ENCODE results near the gene NDUFB7.
"Not testable (repeated sequence)": the region's sequence is repeated elsewhere in the genome, so short reads cannot be mapped to it uniquely, and the experiment has no call there.

NDUFB7 gene

GRCh38 chr19:14553042-14553938, 18.6 kb downstream of the NDUFB7 start:
- H3K4me3 ChIP-seq (ENCODE audit: low read depth, low read length) = no peak overlapping the region
- DNase-seq (ENCODE audit: low read depth) = no peak
- TF ChIP-seq MYC (IDR thresholded peaks at IDR 0.05; ENCODE audit: low read depth, low read length) (no peak), POLR2A (IDR thresholded peaks at IDR 0.05; ENCODE audit: extremely low read depth, insufficient read length) (no peak)
- TF ChIP-seq, protein P1, sequence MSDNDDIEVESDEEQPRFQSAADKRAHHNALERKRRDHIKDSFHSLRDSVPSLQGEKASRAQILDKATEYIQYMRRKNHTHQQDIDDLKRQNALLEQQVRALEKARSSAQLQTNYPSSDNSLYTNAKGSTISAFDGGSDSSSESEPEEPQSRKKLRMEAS (IDR thresholded peaks at IDR 0.05; ENCODE audit: low read depth, low read length) = no peak
- TF ChIP-seq, protein P2, sequence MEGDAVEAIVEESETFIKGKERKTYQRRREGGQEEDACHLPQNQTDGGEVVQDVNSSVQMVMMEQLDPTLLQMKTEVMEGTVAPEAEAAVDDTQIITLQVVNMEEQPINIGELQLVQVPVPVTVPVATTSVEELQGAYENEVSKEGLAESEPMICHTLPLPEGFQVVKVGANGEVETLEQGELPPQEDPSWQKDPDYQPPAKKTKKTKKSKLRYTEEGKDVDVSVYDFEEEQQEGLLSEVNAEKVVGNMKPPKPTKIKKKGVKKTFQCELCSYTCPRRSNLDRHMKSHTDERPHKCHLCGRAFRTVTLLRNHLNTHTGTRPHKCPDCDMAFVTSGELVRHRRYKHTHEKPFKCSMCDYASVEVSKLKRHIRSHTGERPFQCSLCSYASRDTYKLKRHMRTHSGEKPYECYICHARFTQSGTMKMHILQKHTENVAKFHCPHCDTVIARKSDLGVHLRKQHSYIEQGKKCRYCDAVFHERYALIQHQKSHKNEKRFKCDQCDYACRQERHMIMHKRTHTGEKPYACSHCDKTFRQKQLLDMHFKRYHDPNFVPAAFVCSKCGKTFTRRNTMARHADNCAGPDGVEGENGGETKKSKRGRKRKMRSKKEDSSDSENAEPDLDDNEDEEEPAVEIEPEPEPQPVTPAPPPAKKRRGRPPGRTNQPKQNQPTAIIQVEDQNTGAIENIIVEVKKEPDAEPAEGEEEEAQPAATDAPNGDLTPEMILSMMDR (IDR thresholded peaks at IDR 0.05; ENCODE audit: low read depth, low read length) = no peak

DNA sequence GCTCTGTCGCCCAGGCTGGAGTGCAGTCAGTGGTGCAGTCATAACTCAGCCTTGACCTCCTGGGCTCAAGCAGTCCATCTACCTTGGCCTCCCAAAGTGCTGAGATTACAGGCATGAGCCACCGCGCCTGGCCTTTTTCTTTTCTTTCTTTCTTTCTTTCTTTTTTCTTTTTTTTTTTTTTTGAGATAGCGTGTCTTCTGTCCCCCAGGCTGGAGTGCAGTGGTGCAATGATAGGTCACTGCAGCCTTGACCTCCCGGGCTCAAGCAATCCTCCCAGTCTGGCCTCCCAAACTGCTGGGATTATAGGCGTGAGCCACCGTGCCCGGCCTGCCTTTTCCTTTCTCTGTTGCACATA, 19.9 kb downstream of the NDUFB7 start:
- not testable (repeated sequence) for H3K4me3 ChIP-seq (ENCODE audit: low read depth, low read length); DNase-seq (ENCODE audit: low read depth)

DNA sequence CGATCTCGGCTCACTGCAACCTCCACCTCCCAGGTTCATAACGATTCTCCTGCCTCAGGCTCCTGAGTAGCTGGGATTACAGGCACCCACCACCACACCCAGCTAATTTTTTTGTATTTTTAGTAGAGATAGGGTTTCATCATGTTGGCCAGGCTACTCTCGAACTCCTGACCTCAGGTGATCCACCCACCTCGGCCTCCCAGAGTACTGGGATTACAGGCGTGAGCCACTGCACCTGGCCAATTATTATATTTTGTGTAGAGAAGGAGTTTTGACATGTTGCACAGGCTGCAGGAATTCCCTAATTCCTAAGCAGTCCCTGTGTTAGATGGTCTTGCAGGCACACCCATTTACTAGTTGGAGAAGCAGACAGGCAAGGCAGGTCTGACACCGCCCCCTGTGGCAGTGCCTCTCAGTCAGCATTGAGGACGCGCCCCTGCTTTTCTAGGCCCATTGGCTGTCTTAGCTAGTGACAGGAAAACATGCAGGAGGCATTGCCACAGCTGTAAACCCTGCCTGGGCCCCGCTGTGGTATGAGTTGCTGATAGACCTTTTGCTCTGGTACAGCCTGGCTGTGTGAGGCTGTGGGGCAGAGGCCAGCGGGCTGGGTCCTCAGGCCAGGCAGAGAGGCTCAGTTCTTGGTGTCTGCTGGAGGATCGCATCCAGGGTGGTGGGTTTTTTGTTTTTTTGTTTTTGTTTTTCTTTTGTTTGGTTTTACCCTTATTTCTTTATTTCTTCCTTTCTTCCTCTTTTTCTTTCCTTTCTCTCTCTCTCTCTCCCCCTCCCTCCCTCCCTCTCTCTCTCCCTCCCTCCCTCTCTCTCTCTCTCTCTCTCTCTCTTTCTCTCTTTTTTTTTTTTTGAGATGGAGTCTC, 20.5 kb downstream of the NDUFB7 start:
- DNase-seq (ENCODE audit: low read depth) = peak; percentile 91
- TF ChIP-seq, protein P1 (IDR thresholded peaks at IDR 0.05; ENCODE audit: low read depth, low read length) = peak; percentile 81
- TF ChIP-seq, protein P2 (IDR thresholded peaks at IDR 0.05; ENCODE audit: low read depth, low read length) = peak; percentile 56
- H3K4me3 ChIP-seq (ENCODE audit: low read depth, low read length) = not testable (repeated sequence)

DNA sequence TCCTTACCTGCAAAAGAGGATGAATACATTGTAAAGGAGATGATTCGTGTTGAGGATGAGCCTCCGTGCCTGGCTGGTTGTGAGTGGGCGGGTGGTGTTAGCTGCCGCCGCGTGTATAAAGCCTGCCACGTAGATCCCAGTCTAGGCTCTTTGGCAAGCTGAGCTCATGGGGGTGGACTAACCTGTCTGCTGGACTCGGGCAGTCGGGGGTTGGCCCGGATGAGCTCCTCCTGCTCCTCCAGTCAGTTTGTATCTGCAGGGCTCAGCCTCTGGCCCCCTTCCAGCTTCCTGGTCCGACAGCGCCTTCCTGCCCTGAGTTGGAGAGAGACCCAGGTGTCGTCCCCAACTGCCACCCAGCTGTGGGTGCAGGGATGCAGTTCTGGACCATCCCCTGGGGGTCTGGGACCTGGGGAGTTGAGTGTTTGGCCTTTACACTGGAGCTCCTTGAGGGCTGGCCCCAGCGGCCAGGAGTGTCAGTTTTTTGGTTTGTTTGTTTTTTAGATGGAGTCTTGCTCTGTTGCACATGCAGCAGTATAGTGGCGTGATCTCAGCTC, 21.6 kb downstream of the NDUFB7 start:
- DNase-seq (ENCODE audit: low read depth) = no peak
- no peak for TF ChIP-seq MYC (IDR thresholded peaks at IDR 0.05; ENCODE audit: low read depth, low read length)
- TF ChIP-seq, protein P2 (IDR thresholded peaks at IDR 0.05; ENCODE audit: low read depth, low read length) = no peak
- H3K4me3 ChIP-seq (ENCODE audit: low read depth, low read length) = no peak overlapping the region

GRCh38 chr19:14545716-14546082, 26.2 kb downstream of the NDUFB7 start:
- no peak overlapping the region for H3K4me3 ChIP-seq (ENCODE audit: low read depth, low read length)
- no peak for TF ChIP-seq MYC (IDR thresholded peaks at IDR 0.05; ENCODE audit: low read depth, low read length)
- TF ChIP-seq, protein P1 (IDR thresholded peaks at IDR 0.05; ENCODE audit: low read depth, low read length) = no peak
- DNase-seq (ENCODE audit: low read depth) = no peak

DNA sequence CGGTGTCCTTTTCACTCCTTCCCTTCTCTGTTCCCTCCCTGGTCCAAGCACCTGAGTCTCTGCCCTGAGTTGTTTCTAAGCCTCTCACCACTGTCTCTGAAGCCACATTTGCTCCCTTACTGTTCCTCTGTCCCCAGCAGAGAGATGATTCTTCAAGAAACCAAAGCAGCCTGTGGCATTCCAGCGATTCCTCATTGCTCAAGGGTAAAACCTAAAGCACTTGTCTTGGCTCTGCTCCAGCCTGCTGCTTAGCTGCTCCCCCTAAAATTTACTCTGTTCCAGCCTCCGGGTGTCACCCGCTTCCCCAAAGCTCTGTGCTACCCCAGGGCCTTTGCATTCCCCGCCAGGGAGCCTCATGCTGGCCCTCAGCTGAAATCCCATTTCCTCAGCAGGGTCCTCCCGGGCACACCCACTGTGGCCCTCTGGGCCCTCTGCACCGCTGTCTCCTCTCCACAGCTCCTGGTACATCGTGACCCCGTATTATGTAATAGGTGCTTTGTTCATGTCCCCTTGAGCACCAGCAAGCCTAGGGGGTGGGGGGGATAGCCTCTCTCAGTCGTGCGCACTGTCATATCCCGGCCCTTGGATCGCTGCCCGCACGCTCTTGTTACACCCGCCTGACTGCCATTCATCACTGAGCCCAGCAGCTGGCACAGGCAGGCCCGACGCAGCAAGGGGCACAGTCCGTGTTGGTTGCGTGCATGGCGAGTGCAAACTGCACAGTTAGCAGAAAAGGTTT, 26.7 kb downstream of the NDUFB7 start:
- no peak for DNase-seq (ENCODE audit: low read depth)
- TF ChIP-seq, protein P1 (IDR thresholded peaks at IDR 0.05; ENCODE audit: low read depth, low read length) = no peak
- H3K4me3 ChIP-seq (ENCODE audit: low read depth, low read length) = no peak overlapping the region

GRCh38 chr19:14544047-14544446, 27.8 kb downstream of the NDUFB7 start:
- DNase-seq (ENCODE audit: low read depth) = no peak
- TF ChIP-seq MYC (IDR thresholded peaks at IDR 0.05; ENCODE audit: low read depth, low read length) = no peak
- TF ChIP-seq, protein P2 (IDR thresholded peaks at IDR 0.05; ENCODE audit: low read depth, low read length) = no peak
- TF ChIP-seq, protein P1 (IDR thresholded peaks at IDR 0.05; ENCODE audit: low read depth, low read length) = no peak
- TF ChIP-seq POLR2A (IDR thresholded peaks at IDR 0.05; ENCODE audit: extremely low read depth, insufficient read length) = no peak
- no peak overlapping the region for H3K4me3 ChIP-seq (ENCODE audit: low read depth, low read length)
